GM12878 (cell line): Measurements from ENCODE around the gene TRPM7. TPM values are rescaled to one million over a fixed set of nuclear protein-coding genes. Genes with fewer than 3 reads are reported as not detected.

Source experiments
- ATAC-seq: fragments of 200-7000 bp; cut with Tn5 transposase; 3 replicates; pipeline ENCODE4 v1.9.1; 2020; ENCODE audit warnings: mild to moderate bottlenecking, moderate library complexity
- BruUV-seq: library from RNA; stranded (reverse); fragments of 400-500 nt; replicated peaks from 2 replicates; lab custom pipeline; 2021; lab: Mats Ljungman, UMichigan
- CTCF ChIA-PET: fragments of 300-600 bp; sonication (Branson Sonifier 250); formaldehyde crosslinking; extraction: SDS; loops from one replicate; lab custom pipeline; 2021; ENCODE audit warnings: inconsistent platforms; lab: Yijun Ruan, JAX
- POLR2A ChIA-PET: fragments of 350-600 bp; formaldehyde crosslinking; extraction: SDS; loops from one replicate; lab custom pipeline; 2021; ENCODE audit warnings: inconsistent platforms; lab: Charles Lee
- RAD21 ChIA-PET: fragments of 300-600 bp; sonication (Branson Sonifier 250); formaldehyde crosslinking; loops from one replicate; lab custom pipeline; 2023; ENCODE audit warnings: antibody characterized with exemption; ENCODE audit not compliant: unreplicated experiment; lab: Charles Lee
- SMC1A ChIA-PET: fragments of 300-600 bp; sonication (Branson Sonifier 250); formaldehyde crosslinking; loops from one replicate; lab custom pipeline; 2023; ENCODE audit not compliant: unreplicated experiment, uncharacterized antibody; lab: Charles Lee
- DNase-seq: peaks from one replicate; pipeline ENCODE4 v3.0.0-alpha.2; 2011; ENCODE audit warnings: low read depth, low spot score
- FAIRE-seq: peaks from 3 replicates; lab custom pipeline; 2011; peaks lifted over from hg19 to GRCh38; lab: Jason Lieb, UNC
- H2AFZ ChIP-seq: 2 replicates; pipeline ENCODE4 v1.6.0; 2011; ENCODE audit warnings: low read depth, low read length, control low read depth; ENCODE audit not compliant: control insufficient read depth
- H3K27ac ChIP-seq: 2 replicates; pipeline ENCODE4 v1.5.1; 2011; ENCODE audit warnings: control low read depth; ENCODE audit not compliant: control insufficient read depth, insufficient read depth
- H3K27me3 ChIP-seq, 2 experiments: replicated peaks in 1 of 2; 2 replicates each; pipeline versions ENCODE4 v1.6.0 to v1.6.1; 2011; ENCODE audit warnings: low read length in 1 of 2; ENCODE audit not compliant: control insufficient read depth in 2 of 2, insufficient read depth in 2 of 2
- H3K36me3 ChIP-seq, 2 experiments: 2 replicates each; pipeline ENCODE4 v1.5.1; 2011; ENCODE audit warnings: low read length in 1 of 2; ENCODE audit not compliant: control insufficient read depth in 2 of 2, insufficient read depth in 2 of 2
- H3K4me1 ChIP-seq: 2 replicates; pipeline ENCODE4 v1.6.1; 2011; ENCODE audit warnings: mild to moderate bottlenecking, low read length, moderate library complexity, mixed read lengths; ENCODE audit not compliant: control insufficient read depth, insufficient read depth
- H3K4me2 ChIP-seq: 2 replicates; pipeline ENCODE4 v1.6.0; 2011; ENCODE audit warnings: control low read depth; ENCODE audit not compliant: control insufficient read depth, insufficient read depth
- H3K4me3 ChIP-seq: fragments of 200-600 bp; sonication (generic); 2 replicates; pipeline ENCODE4 v1.5.1; 2016
- H3K79me2 ChIP-seq: 2 replicates; pipeline ENCODE4 v1.6.0; 2011; ENCODE audit warnings: low read length; ENCODE audit not compliant: control insufficient read depth, insufficient read depth
- H3K9ac ChIP-seq: 2 replicates; pipeline ENCODE4 v1.8.0; 2011; ENCODE audit warnings: low read length, control low read depth, mixed read lengths; ENCODE audit not compliant: control insufficient read depth, insufficient read depth
- H3K9me3 ChIP-seq: replicated peaks from 3 replicates; pipeline ENCODE4 v1.5.1; 2011; ENCODE audit warnings: mild to moderate bottlenecking, low read length; ENCODE audit not compliant: control insufficient read depth, insufficient read depth
- H4K20me1 ChIP-seq: 2 replicates; pipeline ENCODE4 v1.6.0; 2011; ENCODE audit not compliant: control insufficient read depth, insufficient read depth
- CBX5 ChIP-seq: sonication (generic); IDR thresholded peaks from 2 replicates; pipeline ENCODE4 v1.6.1; 2016; ENCODE audit warnings: low read depth, moderate library complexity, mild to moderate bottlenecking, inconsistent platforms
- CHD4 ChIP-seq: fragments of 200-600 bp; sonication (generic); IDR thresholded peaks from 2 replicates; pipeline ENCODE4 v1.6.1; 2016; ENCODE audit warnings: mild to moderate bottlenecking
- MTA2 ChIP-seq: fragments of 450-650 bp; IDR thresholded peaks from 2 replicates; pipeline ENCODE4 v1.6.1; 2016; ENCODE audit warnings: low read depth, mild to moderate bottlenecking, moderate library complexity
- POLR2AphosphoS5 ChIP-seq: IDR thresholded peaks from 2 replicates; pipeline ENCODE4 v1.6.1; 2011; ENCODE audit warnings: mild to moderate bottlenecking, low read length, inconsistent platforms
- WGBS: methylation state at CpG from one replicate; pipeline ENCODE4 v1.1.6; 2016; ENCODE audit warnings: low lambda C conversion rate; ENCODE audit not compliant: insufficient replicate concordance, insufficient coverage; ENCODE audit errors: missing lambda C conversion rate; 5-methylcytosine and 5-hydroxymethylcytosine counted together
- in situ Hi-C: fragments of 300-500 bp; cut with MboI; formaldehyde crosslinking; loops from 9 replicates; pipeline ENCODE4 v1.14.3; 2018; ENCODE audit warnings: mixed read lengths
- intact Hi-C: fragments of 100-400 bp; cut with micrococcal nuclease; formaldehyde crosslinking; loops from one replicate; pipeline ENCODE4 v1.14.2; 2022; ENCODE audit not compliant: unreplicated experiment
- polyA plus RNA-seq, 11 experiments: library from polyadenylated mRNA; depleted of rRNA in 4 of 11; unstranded in 6 of 11; stranded (reverse) in 5 of 11; fragments of >200 nt; fragmentation: Nextera tagmentation in 4 of 11; fragmentation: Illumina TruSeq in 1 of 11; extraction: Ambion mirVana in 4 of 11; extraction: Trizol in 1 of 11; gene quantifications; 1 replicate in 1 of 11; 2 replicates in 10 of 11; pipeline versions ENCODE4 v1.2.1 to v1.2.3, GENCODE V29; 2011 to 2016; ENCODE audit warnings: inconsistent platforms in 2 of 11, missing spikeins in 2 of 11, low read depth in 1 of 11
- total RNA-seq, 4 experiments: library from RNA; depleted of rRNA in 3 of 4; stranded (reverse); fragments of >200 nt in 3 of 4; fragmentation: Illumina TruSeq in 1 of 4; extraction: Trizol in 1 of 4; gene quantifications; 2 replicates each; pipeline versions ENCODE4 v1.2.1 to v1.2.3, GENCODE V29; 2013 to 2021
- TF ChIP-seq, protein P1 (sequence below): fragments of 450-650 bp; IDR thresholded peaks from 2 replicates; pipeline ENCODE4 v1.6.1; 2017; ENCODE audit warnings: antibody characterized with exemption, mild to moderate bottlenecking, moderate library complexity

TRPM7 gene
- total and polyA plus RNA-seq, 10 of the 15 experiments (the other 5 are each of a cell fraction or from before 2014, with no cell fraction given) = 4.5 to 49.7 (median 22.5) TPM

DNA sequence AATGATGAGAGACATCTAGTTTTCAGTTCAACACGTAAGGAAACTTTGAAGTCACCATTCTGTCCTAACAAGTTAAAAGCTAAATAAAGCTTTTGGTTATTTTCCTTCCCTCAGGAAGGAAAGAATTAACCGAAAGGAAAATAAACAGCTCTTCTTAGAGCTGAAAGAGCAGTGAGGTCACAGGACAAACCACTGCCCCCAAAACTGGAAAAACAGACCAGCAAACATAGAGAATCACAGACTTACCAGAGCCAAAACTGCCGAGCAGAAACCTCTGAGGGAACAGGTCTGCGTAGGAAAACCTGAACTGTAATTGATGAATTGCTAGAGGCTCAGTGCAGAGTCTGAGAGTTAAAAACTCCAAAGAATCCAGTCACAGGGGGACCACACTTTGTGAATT lies 154.8 kb downstream of the TRPM7 start (continued):
- TF ChIP-seq MTA2 = no peak

DNA sequence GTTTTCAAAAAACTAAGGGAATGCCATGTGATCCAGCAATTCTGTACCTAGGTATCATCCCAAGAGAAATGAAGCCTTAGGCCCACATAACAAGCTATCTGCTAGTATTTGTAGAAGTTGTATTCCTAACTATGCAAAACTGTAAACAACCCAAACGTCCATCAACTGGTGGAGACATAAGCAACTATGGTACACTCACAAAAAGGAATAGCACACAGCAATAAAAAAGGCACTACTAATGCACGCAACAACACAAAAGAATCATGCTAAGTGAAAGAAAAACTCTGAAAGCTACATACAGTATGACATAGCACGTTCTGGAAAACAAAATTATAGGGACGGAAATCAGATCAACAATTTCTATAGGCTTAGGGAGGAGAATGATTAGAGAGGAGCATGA lies 155.4 kb downstream of the TRPM7 start:
- FAIRE-seq (no peak), DNase-seq (no peak), ATAC-seq (no peak)
- no peak overlapping the region for H3K9ac ChIP-seq
- no peaks in the 10 kb centered on the region for H3K79me2 ChIP-seq
- TF ChIP-seq CHD4 = no peak
- TF ChIP-seq, protein P1, sequence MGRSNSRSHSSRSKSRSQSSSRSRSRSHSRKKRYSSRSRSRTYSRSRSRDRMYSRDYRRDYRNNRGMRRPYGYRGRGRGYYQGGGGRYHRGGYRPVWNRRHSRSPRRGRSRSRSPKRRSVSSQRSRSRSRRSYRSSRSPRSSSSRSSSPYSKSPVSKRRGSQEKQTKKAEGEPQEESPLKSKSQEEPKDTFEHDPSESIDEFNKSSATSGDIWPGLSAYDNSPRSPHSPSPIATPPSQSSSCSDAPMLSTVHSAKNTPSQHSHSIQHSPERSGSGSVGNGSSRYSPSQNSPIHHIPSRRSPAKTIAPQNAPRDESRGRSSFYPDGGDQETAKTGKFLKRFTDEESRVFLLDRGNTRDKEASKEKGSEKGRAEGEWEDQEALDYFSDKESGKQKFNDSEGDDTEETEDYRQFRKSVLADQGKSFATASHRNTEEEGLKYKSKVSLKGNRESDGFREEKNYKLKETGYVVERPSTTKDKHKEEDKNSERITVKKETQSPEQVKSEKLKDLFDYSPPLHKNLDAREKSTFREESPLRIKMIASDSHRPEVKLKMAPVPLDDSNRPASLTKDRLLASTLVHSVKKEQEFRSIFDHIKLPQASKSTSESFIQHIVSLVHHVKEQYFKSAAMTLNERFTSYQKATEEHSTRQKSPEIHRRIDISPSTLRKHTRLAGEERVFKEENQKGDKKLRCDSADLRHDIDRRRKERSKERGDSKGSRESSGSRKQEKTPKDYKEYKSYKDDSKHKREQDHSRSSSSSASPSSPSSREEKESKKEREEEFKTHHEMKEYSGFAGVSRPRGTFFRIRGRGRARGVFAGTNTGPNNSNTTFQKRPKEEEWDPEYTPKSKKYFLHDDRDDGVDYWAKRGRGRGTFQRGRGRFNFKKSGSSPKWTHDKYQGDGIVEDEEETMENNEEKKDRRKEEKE = no peak
- no peak for TF ChIP-seq POLR2AphosphoS5
- TF ChIP-seq CBX5 = no peak
- intact Hi-C loops (no loop called here), in situ Hi-C loops (no loop called here)
- POLR2A ChIA-PET = no interaction called here
- H2AFZ ChIP-seq = no peak overlapping the region
- SMC1A ChIA-PET = interaction anchor here (0.9 to 2.1 kb wide), 2 partner anchors 11 to 150 kb away, joined by 3 to 8 read pairs; no protein-coding TSS in a partner anchor
- no peaks in the 10 kb centered on the region for H3K27me3 ChIP-seq
- H3K4me2 ChIP-seq = no peak overlapping the region
- H3K9me3 ChIP-seq = no peaks in the 10 kb centered on the region
- no peak overlapping the region for H3K4me3 ChIP-seq
- H3K4me1 ChIP-seq = no peaks in the 10 kb centered on the region
- CTCF ChIA-PET = interaction anchor here (0.8 to 1.2 kb wide), 2 partner anchors 12 to 14 kb away, joined by 3 to 5 read pairs; no protein-coding TSS in a partner anchor
- 56% methylated on average over 4 of the region's 4 CpGs for WGBS
- no peaks in the 10 kb centered on the region for H4K20me1 ChIP-seq
- H3K27ac ChIP-seq = no peak overlapping the region
- no TSS peak for BruUV-seq
- H3K36me3 ChIP-seq = no peaks in the 10 kb centered on the region
- RAD21 ChIA-PET = no interaction called here
